HFFc6 (cell line): ENCODE measurements around the gene COL23A1. TPM values are rescaled to one million over a fixed set of nuclear protein-coding genes. Genes with fewer than 3 reads are reported as not detected.

ENCODE experiments used
- DNase-seq: peaks from one replicate; pipeline ENCODE4 v3.0.0-alpha.2; 2018
- H3K27ac Mint-ChIP-seq: 2 replicates; pipeline ENCODE4 v1.8.0; 2020; ENCODE audit warnings: mild to moderate bottlenecking, mixed read lengths
- H3K27me3 Mint-ChIP-seq: 2 replicates; pipeline ENCODE4 v1.8.0; 2021; ENCODE audit warnings: mild to moderate bottlenecking, moderate library complexity, mixed read lengths; ENCODE audit not compliant: insufficient read depth
- H3K36me3 Mint-ChIP-seq: 2 replicates; pipeline ENCODE4 v1.8.0; 2021; ENCODE audit warnings: low read depth, mixed read lengths
- H3K4me1 Mint-ChIP-seq: 2 replicates; pipeline ENCODE4 v1.8.0; 2020; ENCODE audit warnings: low read depth, mixed read lengths
- H3K4me3 Mint-ChIP-seq: 2 replicates; pipeline ENCODE4 v1.8.0; 2020; ENCODE audit warnings: mild to moderate bottlenecking, moderate library complexity, mixed read lengths
- H3K9me3 Mint-ChIP-seq: 2 replicates; pipeline ENCODE4 v1.8.0; 2020; ENCODE audit warnings: mild to moderate bottlenecking, mixed read lengths
- total RNA-seq, 6 experiments: library from RNA; stranded (reverse); fragmentation: NEBNext Ultra II Directional; extraction: Animal tissue kit (Norgen Biotek cat#: 25700); gene quantifications; 2 replicates in 1 of 6; 3 replicates in 5 of 6; pipeline ENCODE4 v1.2.3, GENCODE V29; 2021
- TF ChIP-seq, protein P1 (sequence below): fragments of 200-600 bp; sonication (generic); IDR thresholded peaks from 2 replicates; pipeline ENCODE4 v1.5.0; 2021; ENCODE audit warnings: antibody characterized with exemption, mild to moderate bottlenecking

Gene COL23A1
- total RNA-seq, 6 experiments from 2014 or later = not detected

- H3K4me1 Mint-ChIP-seq = peaks cover 12% of the 10 kb centered on the region
- H3K27me3 Mint-ChIP-seq = peaks cover 9% of the 10 kb centered on the region
- no peak overlapping the region for H3K27ac Mint-ChIP-seq
- no peaks in the 10 kb centered on the region; the same call in 1 of the 2 replicates for H3K36me3 Mint-ChIP-seq
- H3K9me3 Mint-ChIP-seq = peaks cover 37% of the 10 kb centered on the region
- TF ChIP-seq, protein P1, sequence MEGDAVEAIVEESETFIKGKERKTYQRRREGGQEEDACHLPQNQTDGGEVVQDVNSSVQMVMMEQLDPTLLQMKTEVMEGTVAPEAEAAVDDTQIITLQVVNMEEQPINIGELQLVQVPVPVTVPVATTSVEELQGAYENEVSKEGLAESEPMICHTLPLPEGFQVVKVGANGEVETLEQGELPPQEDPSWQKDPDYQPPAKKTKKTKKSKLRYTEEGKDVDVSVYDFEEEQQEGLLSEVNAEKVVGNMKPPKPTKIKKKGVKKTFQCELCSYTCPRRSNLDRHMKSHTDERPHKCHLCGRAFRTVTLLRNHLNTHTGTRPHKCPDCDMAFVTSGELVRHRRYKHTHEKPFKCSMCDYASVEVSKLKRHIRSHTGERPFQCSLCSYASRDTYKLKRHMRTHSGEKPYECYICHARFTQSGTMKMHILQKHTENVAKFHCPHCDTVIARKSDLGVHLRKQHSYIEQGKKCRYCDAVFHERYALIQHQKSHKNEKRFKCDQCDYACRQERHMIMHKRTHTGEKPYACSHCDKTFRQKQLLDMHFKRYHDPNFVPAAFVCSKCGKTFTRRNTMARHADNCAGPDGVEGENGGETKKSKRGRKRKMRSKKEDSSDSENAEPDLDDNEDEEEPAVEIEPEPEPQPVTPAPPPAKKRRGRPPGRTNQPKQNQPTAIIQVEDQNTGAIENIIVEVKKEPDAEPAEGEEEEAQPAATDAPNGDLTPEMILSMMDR = no peak
- H3K4me3 Mint-ChIP-seq = no peak overlapping the region
- no peak for DNase-seq
Measured at GRCh38 chr5:178471711-178472110, 118.5 kb downstream of the COL23A1 start.

GRCh38 chr5:178470760-178471025 lies 119.5 kb downstream of the COL23A1 start:
- Mint-ChIP-seq H3K9me3 (peaks cover 35% of the 10 kb centered on the region), H3K27ac (no peak overlapping the region), H3K4me3 (no peak overlapping the region), H3K27me3 (peaks cover 9% of the 10 kb centered on the region), H3K36me3 (no peaks in the 10 kb centered on the region; the same call in 1 of the 2 replicates), H3K4me1 (peaks cover 12% of the 10 kb centered on the region)
- no peak for DNase-seq
- TF ChIP-seq, protein P1 = no peak

DNA sequence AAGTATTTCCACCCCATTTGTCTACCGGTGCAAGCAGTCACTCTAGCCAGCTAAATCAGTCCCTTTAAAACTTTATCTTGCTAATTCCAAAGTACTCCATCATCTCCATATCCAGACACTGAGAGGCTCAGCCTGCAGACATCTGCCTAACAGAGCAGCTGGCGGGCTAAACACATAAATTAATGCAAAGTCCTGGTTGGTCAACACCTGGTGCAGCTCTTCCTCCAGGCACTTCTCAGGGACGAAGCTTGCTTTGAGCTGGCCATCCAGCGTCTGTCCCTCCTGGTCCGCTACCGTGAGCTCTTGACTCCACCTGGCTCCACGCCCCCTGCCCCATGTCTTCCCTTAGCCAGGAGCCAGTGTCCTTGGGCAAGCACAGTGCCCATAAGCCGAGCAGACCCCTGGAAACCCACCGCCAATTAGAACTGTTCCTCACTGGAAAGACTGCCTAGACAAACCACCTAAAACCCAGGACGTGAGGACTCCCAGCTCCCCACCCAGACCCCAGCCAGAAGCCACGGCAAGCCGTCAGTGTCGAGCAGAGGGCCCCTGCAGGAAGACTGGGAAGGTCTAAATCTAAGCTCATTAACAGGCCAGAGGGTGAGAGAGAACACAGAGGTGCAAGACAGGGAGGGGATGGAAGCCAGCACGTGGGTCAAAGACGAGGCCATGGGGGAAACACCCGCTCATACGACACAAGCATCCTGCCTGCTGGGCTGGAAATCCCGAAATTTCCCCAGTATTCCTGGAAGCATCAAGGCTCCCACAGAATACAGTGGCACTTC lies 120.0 kb downstream of the COL23A1 start:
- H3K9me3 Mint-ChIP-seq = peaks cover 37% of the 10 kb centered on the region
- H3K4me1 Mint-ChIP-seq = peaks cover 12% of the 10 kb centered on the region
- no peak overlapping the region for H3K27ac Mint-ChIP-seq
- no peak overlapping the region for H3K4me3 Mint-ChIP-seq
- H3K27me3 Mint-ChIP-seq = peaks cover 11% of the 10 kb centered on the region
- TF ChIP-seq, protein P1 = no peak
- H3K36me3 Mint-ChIP-seq = no peaks in the 10 kb centered on the region; the same call in 1 of the 2 replicates
- no peak for DNase-seq

- Mint-ChIP-seq H3K9me3 (peaks cover 42% of the 10 kb centered on the region), H3K36me3 (no peaks in the 10 kb centered on the region; the same call in 1 of the 2 replicates), H3K27me3 (peaks cover 15% of the 10 kb centered on the region), H3K27ac (no peak overlapping the region), H3K4me1 (peaks cover 12% of the 10 kb centered on the region), H3K4me3 (no peak overlapping the region)
- TF ChIP-seq, protein P1 = no peak
- no peak for DNase-seq
Measured at GRCh38 chr5:178469011-178469974, 120.9 kb downstream of the COL23A1 start.

DNA sequence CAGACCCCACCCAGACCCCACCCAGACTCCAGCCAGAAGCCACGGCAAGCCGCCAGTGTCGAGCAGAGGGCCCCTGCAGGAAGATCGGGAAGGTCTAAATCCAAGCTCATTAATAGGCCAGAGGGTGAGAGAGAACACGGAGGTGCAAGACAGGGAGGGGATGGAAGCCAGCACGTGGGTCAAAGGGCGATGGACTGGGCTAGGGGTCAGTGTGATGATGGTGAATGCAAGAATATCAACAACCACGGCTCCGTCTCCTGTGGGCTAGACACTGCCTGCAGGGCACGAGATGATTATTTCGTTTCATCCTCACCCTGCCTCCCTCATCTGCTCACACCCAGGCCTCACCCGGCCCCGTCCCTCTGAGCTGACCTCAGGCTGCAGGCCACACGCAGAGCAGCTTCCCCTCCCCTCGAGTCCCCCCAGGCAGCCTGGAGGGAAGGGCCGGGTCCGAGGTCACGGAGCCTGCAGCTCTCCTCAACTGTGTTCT lies 122.0 kb downstream of the COL23A1 start:
- Mint-ChIP-seq H3K4me1 (peaks cover 12% of the 10 kb centered on the region), H3K27ac (no peak overlapping the region), H3K27me3 (peaks cover 15% of the 10 kb centered on the region), H3K9me3 (peaks cover 35% of the 10 kb centered on the region), H3K36me3 (no peaks in the 10 kb centered on the region; the same call in 1 of the 2 replicates), H3K4me3 (peak overlapping the region; percentile 19; the same call in 1 of the 2 replicates)
- no peak for DNase-seq
- TF ChIP-seq, protein P1 = no peak
